Measurements from ENCODE around the gene FKBP2.

FKBP2 gene

DNA sequence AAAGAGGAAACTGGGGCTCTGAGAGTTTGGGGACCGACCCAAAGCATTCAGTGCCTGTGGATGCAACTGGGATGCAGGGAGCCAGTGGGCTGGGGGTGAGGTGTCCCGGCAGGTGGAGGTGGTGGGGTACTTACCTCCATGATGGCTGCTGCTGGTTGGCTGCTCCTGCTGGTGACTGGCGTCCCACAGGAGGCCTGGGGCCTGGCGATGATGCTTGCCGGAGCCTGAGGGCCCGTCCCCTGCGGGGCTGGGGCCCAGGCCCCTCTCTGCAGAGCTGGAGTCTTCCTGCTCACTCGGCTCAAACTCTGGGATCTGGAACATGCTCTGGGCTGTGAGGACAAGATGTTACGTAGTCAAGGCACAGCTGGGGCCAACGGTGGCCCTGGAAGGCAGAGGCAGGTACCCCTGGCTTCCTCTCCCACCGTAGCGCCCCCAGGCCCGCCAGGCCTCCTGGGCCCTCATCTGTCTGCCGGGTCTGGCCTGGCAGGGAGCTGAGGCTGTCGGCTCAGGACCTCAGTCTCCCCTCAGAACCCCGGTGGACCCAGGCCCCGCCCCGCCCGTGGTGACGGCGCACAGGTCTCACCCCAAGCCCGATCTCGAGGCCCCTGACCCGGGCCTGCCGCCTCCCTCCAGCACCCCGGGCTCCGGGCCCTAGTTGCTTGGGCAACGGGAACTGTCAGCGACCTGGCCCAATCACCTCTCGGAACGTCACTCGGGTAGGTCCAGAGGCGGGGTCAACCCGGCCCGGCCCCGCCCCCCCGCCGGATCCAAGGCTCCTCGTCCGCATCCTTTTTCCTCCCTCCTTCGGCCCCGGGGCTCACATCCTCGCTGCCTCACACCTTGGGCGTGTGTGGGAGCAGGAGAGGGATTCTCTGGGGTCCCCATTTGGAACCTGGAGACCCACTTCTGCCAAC is 43.4 kb downstream of the FKBP2 start, which contains the start of gene BAD:
Gene BAD, minus strand, starts transcription at position 618 of the 914 bp plus-strand sequence. Its CDS starts 297 bp downstream, at position 321.
- DNase-seq (ENCODE audit: low read depth in 2 of 2, low spot score in 1 of 2) = peak; percentile 79 to 84

DNA sequence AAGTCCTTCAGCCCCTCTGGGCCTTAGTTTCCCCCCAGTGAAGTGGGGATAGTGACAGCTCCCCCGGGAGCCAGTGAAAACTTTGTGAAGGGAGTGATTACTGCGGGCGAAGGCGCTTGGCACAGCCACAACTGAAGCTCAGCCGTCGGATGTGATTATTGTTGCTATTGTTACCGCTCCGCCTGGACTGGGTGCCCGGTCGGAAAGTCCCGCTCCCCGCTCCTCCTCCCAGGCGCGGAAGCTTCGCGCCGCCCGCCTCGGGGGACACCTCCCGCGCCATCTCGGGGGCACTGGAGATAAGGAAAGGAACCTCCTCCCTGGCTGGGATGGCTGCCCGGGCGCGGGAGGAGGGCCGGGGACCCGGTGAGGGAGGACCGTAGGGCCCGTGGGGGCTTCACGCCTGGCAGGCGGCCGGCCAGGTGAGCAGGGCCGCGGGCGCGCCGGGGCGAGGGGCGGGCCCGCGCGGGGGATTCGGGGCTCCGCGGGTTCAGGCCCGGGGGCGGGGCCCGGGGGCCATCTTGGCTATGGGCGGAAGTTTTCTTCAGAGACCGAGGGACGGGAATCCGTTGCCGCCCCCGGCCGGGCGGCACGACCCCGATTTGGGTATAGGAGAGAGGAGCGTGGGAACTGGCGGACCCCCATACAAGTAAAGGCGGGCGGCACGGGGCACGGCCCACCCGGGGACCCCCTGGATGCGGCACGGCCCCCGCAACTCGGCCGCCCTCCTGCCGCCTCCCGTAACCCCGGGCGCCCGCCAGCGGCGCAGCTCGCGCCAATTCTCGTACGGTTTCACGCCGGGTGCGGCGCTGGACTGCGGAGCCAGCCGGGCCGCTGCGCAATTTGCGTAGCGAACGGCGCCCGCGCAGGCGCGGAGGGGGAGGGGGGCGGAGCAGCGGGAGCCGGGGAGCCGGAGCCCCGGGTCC is 44.3 kb downstream of the FKBP2 start, which contains the start of gene GPR137:
Gene GPR137, plus strand, starts transcription at position 887 of the 923 bp plus-strand sequence. CDS start 677 bp downstream, outside the sequence.
- DNase-seq (ENCODE audit: low read depth in 2 of 2, low spot score in 1 of 2) = peak; percentile 79 to 84

DNA sequence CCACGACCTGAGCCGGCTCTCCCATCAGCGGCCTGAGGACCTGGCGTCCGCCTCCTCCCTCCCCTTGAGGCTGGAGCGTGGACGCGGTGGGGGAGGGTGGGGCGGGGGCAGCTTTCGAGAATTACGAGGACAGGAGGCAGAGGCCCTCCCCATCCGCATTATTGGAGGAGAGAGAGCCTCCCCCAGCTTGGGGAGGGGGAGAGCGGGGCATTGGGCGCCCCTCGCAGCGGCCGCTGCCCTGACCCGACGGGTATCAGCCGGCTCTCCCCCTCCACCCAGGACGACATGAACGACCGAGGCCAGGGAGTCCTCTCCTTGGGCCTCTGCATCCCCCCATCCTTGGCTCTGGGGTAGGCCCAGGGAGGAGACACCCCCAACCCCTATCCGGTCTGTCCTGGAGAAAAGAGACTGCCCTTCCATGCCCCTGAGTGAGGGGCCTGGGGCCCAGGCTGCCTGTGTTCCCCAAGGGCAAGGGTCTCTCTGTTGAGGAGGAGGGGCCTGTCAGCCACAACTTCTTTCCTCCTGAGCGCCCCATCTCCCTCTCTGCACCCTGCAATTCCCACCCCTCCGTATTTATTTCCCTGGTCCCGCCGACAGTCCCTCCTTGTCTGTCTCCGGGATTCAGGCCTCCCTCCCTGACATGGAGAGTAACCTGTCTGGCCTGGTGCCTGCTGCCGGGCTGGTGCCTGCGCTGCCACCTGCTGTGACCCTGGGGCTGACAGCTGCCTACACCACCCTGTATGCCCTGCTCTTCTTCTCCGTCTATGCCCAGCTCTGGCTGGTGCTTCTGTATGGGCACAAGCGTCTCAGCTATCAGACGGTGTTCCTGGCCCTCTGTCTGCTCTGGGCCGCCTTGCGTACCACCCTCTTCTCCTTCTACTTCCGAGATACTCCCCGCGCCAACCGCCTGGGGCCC is 45.2 kb downstream of the FKBP2 start:
- no peak for DNase-seq (ENCODE audit: low read depth in 2 of 2, low spot score in 1 of 2)

DNA sequence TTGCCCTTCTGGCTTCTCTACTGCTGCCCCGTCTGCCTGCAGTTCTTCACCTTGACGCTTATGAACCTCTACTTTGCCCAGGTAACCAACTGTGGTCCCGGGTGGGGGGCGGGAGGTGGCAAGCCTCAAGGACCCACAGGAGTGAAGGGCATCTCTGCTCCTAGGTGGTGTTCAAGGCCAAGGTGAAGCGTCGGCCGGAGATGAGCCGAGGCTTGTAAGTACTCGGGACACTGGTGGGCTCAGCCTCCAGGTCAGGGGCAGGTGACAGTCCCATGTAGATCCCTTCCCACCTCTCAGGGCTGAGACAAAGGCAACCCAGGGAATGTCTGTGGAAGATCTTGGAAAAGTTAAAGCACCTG is 45.9 kb downstream of the FKBP2 start:
- no peak for DNase-seq (ENCODE audit: low read depth in 2 of 2, low spot score in 1 of 2)

DNA sequence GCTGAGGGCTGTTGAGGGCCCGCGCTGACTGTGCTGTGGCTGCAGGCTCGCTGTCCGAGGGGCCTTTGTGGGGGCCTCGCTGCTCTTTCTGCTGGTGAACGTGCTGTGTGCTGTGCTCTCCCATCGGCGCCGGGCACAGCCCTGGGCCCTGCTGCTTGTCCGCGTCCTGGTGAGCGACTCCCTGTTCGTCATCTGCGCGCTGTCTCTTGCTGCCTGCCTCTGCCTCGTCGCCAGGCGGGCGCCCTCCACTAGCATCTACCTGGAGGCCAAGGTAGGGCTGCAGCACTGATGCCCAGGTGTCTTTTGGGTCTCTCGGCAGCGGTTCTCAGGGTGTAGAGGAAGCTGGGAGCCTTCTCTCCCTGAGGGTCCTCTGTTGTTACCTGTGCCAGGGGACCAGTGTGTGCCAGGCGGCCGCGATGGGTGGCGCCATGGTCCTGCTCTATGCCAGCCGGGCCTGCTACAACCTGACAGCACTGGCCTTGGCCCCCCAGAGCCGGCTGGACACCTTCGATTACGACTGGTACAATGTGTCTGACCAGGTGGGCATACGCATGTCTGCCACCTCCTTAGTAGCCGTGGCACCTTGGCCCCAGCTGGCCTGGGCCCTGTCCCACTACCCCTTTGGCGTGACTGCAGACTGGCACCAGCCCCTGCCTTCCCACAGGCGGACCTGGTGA is 46.9 kb downstream of the FKBP2 start:
- no peak for DNase-seq (ENCODE audit: low read depth in 2 of 2, low spot score in 1 of 2)

DNA sequence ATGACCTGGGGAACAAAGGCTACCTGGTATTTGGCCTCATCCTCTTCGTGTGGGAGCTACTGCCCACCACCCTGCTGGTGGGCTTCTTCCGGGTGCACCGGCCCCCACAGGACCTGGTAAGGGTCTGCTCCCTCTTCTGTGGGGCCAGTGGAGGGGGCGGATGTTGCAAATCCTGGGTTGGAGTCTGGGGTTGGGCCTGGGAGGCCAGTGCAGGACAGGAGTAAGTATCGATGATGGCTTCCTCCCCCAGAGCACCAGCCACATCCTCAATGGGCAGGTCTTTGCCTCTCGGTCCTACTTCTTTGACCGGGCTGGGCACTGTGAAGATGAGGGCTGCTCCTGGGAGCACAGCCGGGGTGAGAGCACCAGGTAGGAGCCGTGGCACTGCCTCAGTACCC is 47.5 kb downstream of the FKBP2 start:
- no peak for DNase-seq (ENCODE audit: low read depth in 2 of 2, low spot score in 1 of 2)

DNA sequence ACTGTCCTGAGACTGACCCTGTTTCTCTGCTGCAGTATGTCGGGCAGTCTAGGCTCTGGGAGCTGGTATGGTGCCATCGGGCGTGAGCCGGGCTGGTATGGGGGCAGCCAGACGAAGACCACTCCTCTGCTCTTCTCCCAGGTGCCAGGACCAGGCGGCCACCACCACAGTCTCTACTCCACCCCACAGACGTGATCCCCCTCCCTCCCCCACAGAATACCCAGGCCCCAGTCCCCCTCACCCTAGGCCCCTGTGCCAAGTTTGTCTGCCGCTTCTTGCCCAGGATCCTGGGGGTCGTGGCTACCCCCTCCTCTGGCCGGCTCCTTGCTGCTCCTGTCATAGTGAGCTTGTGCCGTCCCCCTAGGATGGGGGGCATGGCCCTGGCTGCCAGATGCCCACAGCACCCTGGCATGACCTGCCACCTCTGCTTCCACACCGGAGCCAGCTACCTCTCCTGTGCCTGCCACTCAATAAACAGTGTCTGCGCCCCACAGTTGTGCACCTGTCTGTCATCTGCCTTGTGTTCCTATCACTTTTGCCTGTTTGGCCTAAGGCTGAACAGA is 48.2 kb downstream of the FKBP2 start:
- no peak for DNase-seq (ENCODE audit: low read depth in 2 of 2, low spot score in 1 of 2)

DNA sequence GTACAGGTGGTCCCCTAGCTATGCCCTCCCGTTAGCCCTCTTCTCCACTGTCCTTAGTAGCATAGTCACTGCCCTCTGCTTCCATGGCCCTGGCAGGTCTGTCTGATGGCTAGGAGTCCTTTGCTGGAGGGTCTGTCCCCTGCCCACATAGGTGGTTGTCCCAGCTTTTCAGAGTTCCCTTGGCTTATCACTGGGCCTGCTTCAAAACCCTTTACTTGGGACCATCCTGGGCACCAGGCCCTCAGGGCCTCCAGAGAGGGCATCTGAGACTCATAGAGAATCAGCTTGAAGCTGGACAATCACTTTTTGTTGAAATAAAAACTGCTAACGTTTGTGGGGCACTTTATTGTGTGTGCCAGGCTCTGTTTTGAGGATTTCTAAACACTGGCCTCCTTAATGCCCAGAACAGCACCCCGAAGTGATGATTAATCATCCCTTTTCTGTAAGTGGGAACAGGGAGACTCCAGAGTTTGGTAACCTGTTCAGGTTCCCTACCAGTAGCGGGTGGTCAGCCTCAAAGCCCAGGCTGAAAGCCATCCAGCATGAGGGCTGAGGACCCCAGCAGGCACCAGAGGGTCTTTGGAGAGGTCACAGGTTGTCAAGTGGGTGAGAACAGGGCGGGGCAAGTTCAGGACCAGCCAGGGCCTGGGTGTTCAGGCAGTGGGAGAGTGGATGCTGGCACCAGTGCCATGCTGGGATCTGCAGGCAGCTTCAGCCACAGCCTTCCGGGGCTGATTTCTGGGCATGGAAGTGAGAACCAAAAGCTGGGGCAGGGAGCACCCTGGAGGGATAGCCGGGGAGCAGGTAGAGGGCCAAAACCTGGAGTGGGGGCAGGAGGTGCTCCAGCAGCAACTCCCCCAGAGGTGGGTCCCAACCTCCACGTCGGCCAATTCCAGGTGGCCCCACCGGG is 49.7 kb downstream of the FKBP2 start:
- DNase-seq (ENCODE audit: low read depth in 2 of 2, low spot score in 1 of 2) = no peak

DNA sequence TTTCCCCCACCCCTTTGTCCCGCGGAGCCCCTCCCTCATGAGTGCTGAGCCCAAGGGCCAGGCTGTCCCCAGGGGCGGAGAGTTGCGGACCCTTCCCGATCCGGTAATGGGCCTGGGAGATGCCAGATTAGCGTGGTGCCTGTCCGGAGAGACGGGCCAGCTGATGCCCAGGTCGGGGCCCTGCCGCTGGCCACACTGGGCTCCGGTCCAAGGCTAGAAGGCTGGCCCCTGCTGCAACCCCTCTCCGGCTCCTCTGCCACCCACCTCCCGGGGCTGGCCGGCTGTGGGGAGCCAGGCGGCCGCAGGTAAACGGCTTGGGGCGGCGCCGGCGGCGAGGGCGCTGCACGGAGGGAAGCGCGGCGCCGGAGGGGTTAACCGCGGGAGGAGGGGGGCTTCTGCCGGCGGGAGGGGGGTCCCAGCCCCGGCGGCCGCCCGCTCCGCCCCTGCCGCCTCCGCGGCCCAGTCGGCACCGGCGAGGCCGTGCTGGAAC is 50.4 kb downstream of the FKBP2 start, which contains the start of gene KCNK4:
Gene KCNK4, plus strand, starts transcription at position 41 of the 490 bp plus-strand sequence. CDS start 1,717 bp downstream, outside the sequence.
- no peak for DNase-seq (ENCODE audit: low read depth in 2 of 2, low spot score in 1 of 2)

DNA sequence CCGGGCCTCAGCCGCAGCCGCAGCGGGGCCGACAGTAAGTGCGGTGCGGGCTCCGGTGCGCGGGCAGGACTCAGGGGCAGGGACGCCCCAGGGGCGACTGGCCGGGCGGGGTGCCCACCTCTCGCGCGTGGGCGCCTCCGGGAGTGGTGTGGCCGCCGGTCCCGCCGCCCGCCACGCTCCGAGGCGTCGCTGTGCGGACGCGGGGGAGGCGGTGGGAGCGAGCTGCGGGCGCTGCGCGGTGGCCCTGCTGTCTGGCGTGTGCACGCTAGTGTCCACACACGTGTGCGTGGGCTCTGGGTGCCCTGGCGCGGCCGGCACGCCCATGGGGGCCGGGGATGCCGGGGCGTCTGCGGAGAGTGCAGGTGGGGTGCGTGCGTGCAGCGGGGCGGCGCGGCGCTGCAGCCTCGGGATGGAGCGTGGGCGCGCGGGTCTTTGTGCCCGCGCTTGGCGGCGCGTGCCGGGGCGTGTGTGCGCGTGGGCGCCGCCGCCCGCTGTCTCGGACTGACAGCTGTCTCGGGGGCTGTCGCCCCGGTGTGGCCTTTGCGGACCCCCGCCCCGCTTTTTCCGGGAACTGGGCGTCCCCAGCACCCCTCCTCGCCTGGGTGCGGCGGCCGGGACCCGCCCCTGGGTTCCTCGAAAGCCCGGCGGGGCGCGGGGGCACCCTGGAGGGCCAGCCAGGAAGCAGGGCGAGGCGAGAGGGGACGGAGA is 51.0 kb downstream of the FKBP2 start:
- DNase-seq (ENCODE audit: low read depth in 2 of 2, low spot score in 1 of 2) = no peak

DNA sequence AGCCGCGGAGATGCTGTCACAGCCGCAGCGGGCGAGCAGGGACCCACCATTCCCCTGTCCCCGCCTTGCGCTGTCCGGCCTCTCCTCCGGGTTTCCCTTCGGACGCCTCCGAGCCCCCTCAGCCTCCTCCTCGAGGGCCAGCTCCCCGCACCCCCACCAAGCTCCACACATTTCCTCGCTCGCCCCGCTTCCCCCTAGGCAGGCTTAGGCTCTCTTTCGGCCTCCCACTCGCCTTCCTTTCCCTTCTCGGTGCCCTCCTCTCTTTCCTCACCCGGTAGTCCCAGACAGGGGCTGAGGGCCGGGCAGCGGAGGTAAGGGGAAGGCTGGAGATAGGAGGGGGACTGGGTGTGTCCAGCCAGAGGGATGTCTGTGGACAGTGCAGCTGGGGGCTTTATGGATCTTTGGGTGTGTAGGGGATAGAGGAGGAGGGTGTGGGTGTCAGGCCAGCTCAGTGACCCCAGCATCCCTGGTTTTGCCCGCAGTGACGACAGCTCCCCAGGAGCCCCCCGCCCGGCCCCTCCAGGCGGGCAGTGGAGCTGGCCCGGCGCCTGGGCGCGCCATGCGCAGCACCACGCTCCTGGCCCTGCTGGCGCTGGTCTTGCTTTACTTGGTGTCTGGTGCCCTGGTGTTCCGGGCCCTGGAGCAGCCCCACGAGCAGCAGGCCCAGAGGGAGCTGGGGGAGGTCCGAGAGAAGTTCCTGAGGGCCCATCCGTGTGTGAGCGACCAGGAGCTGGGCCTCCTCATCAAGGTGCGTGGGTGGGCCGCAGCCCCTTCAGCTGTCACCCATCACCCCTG is 51.8 kb downstream of the FKBP2 start:
- DNase-seq (ENCODE audit: low read depth in 2 of 2, low spot score in 1 of 2) = no peak
